ENCODE data around the gene SAMD11. TPM values are rescaled to one million over a fixed set of nuclear protein-coding genes. Genes with fewer than 3 reads are reported as not detected.

Gene SAMD11
- total RNA-seq, 2 donors from 2014 or later: 4.5 to 61.6 TPM

- Histone ChIP-seq H3K27me3 (replicated peaks; ENCODE audit: insufficient read depth) (no peaks in the 10 kb centered on the region), H3K9me3 (no peaks in the 10 kb centered on the region), H3K27ac (no peak overlapping the region), H3K4me1 (replicated peaks) (peaks cover 2% of the 10 kb centered on the region), H3K4me3 (no peak overlapping the region), H3K36me3 (no peaks in the 10 kb centered on the region)
- DNase-seq (ENCODE audit: low spot score): no peak
- intact Hi-C loops (cut with DNase I): no loop called here
- no peak for TF ChIP-seq POLR2A (IDR thresholded peaks at IDR 0.05)
- TF ChIP-seq, protein P1, sequence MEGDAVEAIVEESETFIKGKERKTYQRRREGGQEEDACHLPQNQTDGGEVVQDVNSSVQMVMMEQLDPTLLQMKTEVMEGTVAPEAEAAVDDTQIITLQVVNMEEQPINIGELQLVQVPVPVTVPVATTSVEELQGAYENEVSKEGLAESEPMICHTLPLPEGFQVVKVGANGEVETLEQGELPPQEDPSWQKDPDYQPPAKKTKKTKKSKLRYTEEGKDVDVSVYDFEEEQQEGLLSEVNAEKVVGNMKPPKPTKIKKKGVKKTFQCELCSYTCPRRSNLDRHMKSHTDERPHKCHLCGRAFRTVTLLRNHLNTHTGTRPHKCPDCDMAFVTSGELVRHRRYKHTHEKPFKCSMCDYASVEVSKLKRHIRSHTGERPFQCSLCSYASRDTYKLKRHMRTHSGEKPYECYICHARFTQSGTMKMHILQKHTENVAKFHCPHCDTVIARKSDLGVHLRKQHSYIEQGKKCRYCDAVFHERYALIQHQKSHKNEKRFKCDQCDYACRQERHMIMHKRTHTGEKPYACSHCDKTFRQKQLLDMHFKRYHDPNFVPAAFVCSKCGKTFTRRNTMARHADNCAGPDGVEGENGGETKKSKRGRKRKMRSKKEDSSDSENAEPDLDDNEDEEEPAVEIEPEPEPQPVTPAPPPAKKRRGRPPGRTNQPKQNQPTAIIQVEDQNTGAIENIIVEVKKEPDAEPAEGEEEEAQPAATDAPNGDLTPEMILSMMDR (IDR thresholded peaks at IDR 0.05): no peak
- no peak for TF ChIP-seq POLR2AphosphoS5 (IDR thresholded peaks at IDR 0.05)
- WGBS: 86% methylated on average over 28 of the region's 28 CpGs
These were observed 49.2 kb downstream of the SAMD11 start for GRCh38 chr1:972726-973458.

- no peaks in the 10 kb centered on the region for H3K9me3 ChIP-seq
- H3K27me3 ChIP-seq (replicated peaks; ENCODE audit: insufficient read depth): no peaks in the 10 kb centered on the region
- peaks cover 2% of the 10 kb centered on the region for H3K4me1 ChIP-seq (replicated peaks)
- H3K4me3 ChIP-seq: no peak overlapping the region
- H3K36me3 ChIP-seq: no peaks in the 10 kb centered on the region
- TF ChIP-seq POLR2A (IDR thresholded peaks at IDR 0.05) (no peak), POLR2AphosphoS5 (IDR thresholded peaks at IDR 0.05) (no peak)
- TF ChIP-seq, protein P1 (IDR thresholded peaks at IDR 0.05): no peak
- 87% methylated on average over 28 of the region's 28 CpGs for WGBS
- intact Hi-C loops (cut with DNase I): no loop called here
- no peak for DNase-seq (ENCODE audit: low spot score)
- no peak overlapping the region for H3K27ac ChIP-seq
These were observed 50.0 kb downstream of the SAMD11 start for GRCh38 chr1:973459-974292.

DNA sequence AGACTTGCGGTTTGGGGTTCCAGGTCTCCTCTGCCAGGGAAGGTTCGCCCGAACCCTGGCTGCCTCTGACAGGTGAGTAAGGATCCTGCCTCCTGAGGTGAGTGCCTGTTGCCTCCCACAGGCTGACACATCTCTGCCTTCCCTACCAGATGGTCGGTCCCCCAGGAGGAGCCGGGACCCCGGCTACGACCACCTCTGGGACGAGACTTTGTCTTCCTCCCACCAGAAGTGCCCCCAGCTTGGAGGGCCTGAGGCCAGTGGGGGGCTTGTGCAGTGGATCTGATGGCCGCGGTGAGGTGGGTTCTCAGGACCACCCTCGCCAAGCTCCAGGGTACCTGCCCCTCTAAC lies 50.5 kb downstream of the SAMD11 start:
- Histone ChIP-seq H3K4me3 (no peak overlapping the region), H3K9me3 (no peaks in the 10 kb centered on the region), H3K27me3 (replicated peaks; ENCODE audit: insufficient read depth) (no peaks in the 10 kb centered on the region), H3K36me3 (no peaks in the 10 kb centered on the region), H3K27ac (no peak overlapping the region), H3K4me1 (replicated peaks) (peaks cover 2% of the 10 kb centered on the region)
- no peak for TF ChIP-seq POLR2A (IDR thresholded peaks at IDR 0.05)
- TF ChIP-seq, protein P1 (IDR thresholded peaks at IDR 0.05): no peak
- WGBS: 91% methylated on average over 11 of the region's 11 CpGs
- DNase-seq (ENCODE audit: low spot score): no peak
- intact Hi-C loops (cut with DNase I): no loop called here

DNA sequence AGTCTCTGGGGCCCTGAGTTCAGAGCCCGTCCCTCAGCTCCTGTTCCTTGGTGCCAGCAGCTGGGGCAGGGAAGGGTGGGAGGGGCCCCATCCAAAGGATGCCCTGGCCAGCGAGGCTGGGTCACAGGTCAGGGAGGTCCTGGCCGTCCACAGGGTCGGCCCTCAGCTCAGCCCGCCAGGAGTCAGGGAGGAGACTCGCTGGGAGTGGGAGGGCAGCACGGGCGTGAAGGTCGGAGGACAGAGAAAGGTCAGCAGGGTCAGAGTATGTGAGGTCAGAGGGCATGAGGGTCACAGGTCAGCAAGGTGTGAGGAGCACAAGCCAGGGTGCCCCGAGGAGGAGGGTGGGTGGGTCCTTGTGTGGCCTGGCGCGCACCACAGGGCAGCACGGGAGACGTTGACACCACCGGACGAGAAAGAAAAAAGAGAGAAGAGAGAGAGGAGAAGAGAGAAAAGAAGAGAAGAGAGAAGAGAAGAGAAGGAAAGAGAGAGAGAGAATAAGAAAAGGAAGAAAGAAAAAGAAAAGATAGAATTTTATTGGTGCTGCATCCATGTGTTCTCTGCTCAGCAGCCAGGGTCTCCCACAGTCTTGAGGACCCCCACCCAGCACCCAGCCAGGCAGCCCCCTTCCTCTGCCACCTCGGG lies 51.1 kb downstream of the SAMD11 start:
- 81% methylated on average over 17 of the region's 17 CpGs for WGBS
- H3K27ac ChIP-seq: no peak overlapping the region
- no peaks in the 10 kb centered on the region for H3K9me3 ChIP-seq
- TF ChIP-seq POLR2A (IDR thresholded peaks at IDR 0.05) (no peak), POLR2AphosphoS5 (IDR thresholded peaks at IDR 0.05) (no peak)
- TF ChIP-seq, protein P1 (IDR thresholded peaks at IDR 0.05): no peak
- intact Hi-C loops (cut with DNase I): no loop called here
- no peak for DNase-seq (ENCODE audit: low spot score)
- H3K36me3 ChIP-seq: no peaks in the 10 kb centered on the region
- no peak overlapping the region for H3K4me3 ChIP-seq
- H3K4me1 ChIP-seq (replicated peaks): peaks cover 2% of the 10 kb centered on the region
- H3K27me3 ChIP-seq (replicated peaks; ENCODE audit: insufficient read depth): no peaks in the 10 kb centered on the region

Measured in prostate gland (tissue), 2 donors.